ENCODE results near the gene THAP7. TPM values are rescaled to one million over a fixed set of nuclear protein-coding genes. Genes with fewer than 3 reads are reported as not detected.
A peak's percentile ranks its signal among the peaks of the same experiment; 100 is the strongest.

The THAP7 gene
- total and polyA plus RNA-seq, 2 of the 13 experiments (the other 11 are each of a cell fraction or from before 2014, with no cell fraction given): 13.0 to 25.5 TPM

DNA sequence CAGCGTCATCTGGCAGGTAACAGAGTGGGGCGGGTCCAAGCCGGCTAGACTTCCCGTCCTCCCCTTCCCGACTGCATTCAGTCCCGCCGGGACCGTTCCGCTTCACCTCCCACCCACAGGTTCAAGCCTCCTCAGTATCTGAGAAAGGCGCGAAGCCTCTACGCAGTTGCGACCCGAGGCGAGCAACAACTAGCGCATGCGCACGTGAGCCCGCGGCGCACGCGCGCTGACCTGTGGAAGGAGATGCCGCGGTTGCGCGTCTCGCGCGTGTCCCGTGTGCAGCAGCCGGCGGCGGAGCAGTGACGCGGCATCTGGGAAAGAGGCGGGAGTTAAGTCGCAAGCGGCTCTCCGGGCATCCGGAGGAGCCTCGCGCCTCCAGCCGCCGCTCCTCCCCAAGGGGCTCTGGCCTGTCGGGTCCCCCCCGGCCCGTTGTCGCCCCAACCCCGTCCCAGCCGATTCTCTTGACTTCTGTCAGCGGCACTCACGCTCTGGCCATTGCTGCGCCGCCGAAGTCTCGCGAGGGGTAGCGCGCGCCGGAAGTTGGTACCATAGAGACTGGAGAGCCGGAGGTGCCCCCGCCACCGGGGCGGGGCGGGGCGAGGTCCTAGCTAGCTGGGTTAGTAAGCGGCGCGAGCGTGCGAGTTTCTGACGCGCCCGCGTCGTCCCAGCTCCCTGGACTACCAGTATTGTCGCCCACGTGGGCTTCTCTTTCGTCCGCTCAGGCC lies at the start of gene THAP7 (continued):
- TF ChIP-seq, protein P1, sequence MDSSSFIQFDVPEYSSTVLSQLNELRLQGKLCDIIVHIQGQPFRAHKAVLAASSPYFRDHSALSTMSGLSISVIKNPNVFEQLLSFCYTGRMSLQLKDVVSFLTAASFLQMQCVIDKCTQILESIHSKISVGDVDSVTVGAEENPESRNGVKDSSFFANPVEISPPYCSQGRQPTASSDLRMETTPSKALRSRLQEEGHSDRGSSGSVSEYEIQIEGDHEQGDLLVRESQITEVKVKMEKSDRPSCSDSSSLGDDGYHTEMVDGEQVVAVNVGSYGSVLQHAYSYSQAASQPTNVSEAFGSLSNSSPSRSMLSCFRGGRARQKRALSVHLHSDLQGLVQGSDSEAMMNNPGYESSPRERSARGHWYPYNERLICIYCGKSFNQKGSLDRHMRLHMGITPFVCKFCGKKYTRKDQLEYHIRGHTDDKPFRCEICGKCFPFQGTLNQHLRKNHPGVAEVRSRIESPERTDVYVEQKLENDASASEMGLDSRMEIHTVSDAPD (CRISPR knock-in tag; IDR thresholded peaks at IDR 0.05): 0 out of 2 replicates have a peak, but pooled peaks have one; percentile 76
- TF ChIP-seq ZNF17 (CRISPR knock-in tag; IDR thresholded peaks at IDR 0.05) (0 out of 2 replicates have a peak, but pooled peaks have one; percentile 77), IKZF4 (CRISPR knock-in tag; IDR thresholded peaks at IDR 0.05; ENCODE audit: borderline replicate concordance, low read depth, not compliant biosample characterization) (peak; percentile 73), ZFP36L1 (CRISPR knock-in tag; IDR thresholded peaks at IDR 0.05) (peak; percentile 61), RARG (CRISPR knock-in tag; IDR thresholded peaks at IDR 0.05; ENCODE audit: low read depth) (no peak), SP4 (CRISPR knock-in tag; IDR thresholded peaks at IDR 0.05) (peak; percentile 77), SRY (CRISPR knock-in tag; IDR thresholded peaks at IDR 0.05) (peak; percentile 66; the same call in 1 of the 2 replicates), ZNF674 (CRISPR knock-in tag; IDR thresholded peaks at IDR 0.05; ENCODE audit: low read depth) (no peak), GTF2F1 (IDR thresholded peaks at IDR 0.05; ENCODE audit: low read length) (no peak), RAD21 (CRISPR knock-in tag; IDR thresholded peaks at IDR 0.05) (no peak; the same call in 1 of the 2 replicates), ZNF879 (CRISPR knock-in tag; IDR thresholded peaks at IDR 0.05) (peak; percentile 12; the same call in 1 of the 2 replicates), ZNF766 (CRISPR knock-in tag; IDR thresholded peaks at IDR 0.05; ENCODE audit: borderline replicate concordance) (peak; percentile 89; the same call in 1 of the 2 replicates), ZNF747 (CRISPR knock-in tag; IDR thresholded peaks at IDR 0.05; ENCODE audit: borderline replicate concordance) (peak; percentile 1; the same call in 1 of the 2 replicates), ATRX (CRISPR knock-in tag; IDR thresholded peaks at IDR 0.05; ENCODE audit: borderline replicate concordance) (no peak), ARHGAP35 (CRISPR knock-in tag; IDR thresholded peaks at IDR 0.05; ENCODE audit: borderline replicate concordance) (peak; percentile 87; the same call in 1 of the 2 replicates), NCOR1 (IDR thresholded peaks at IDR 0.05; ENCODE audit: borderline replicate concordance, low read length) (no peak), ZNF547 (CRISPR knock-in tag; IDR thresholded peaks at IDR 0.05) (peak; percentile 70)
- TF ChIP-seq, protein P2, sequence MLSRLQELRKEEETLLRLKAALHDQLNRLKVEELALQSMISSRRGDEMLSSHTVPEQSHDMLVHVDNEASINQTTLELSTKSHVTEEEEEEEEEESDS (CRISPR knock-in tag; IDR thresholded peaks at IDR 0.05; ENCODE audit: borderline replicate concordance): no peak
- TF ChIP-seq, protein P3, sequence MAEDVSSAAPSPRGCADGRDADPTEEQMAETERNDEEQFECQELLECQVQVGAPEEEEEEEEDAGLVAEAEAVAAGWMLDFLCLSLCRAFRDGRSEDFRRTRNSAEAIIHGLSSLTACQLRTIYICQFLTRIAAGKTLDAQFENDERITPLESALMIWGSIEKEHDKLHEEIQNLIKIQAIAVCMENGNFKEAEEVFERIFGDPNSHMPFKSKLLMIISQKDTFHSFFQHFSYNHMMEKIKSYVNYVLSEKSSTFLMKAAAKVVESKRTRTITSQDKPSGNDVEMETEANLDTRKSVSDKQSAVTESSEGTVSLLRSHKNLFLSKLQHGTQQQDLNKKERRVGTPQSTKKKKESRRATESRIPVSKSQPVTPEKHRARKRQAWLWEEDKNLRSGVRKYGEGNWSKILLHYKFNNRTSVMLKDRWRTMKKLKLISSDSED (CRISPR knock-in tag; IDR thresholded peaks at IDR 0.05): no peak
- TF ChIP-seq, protein P4, sequence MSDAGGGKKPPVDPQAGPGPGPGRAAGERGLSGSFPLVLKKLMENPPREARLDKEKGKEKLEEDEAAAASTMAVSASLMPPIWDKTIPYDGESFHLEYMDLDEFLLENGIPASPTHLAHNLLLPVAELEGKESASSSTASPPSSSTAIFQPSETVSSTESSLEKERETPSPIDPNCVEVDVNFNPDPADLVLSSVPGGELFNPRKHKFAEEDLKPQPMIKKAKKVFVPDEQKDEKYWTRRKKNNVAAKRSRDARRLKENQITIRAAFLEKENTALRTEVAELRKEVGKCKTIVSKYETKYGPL (CRISPR knock-in tag; IDR thresholded peaks at IDR 0.05): no peak
- TF ChIP-seq, protein P5, sequence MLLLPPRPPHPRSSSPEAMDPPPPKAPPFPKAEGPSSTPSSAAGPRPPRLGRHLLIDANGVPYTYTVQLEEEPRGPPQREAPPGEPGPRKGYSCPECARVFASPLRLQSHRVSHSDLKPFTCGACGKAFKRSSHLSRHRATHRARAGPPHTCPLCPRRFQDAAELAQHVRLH (CRISPR knock-in tag; IDR thresholded peaks at IDR 0.05; ENCODE audit: borderline replicate concordance, low read depth): peak; percentile 30; the same call in 1 of the 2 replicates
- TF ChIP-seq, protein P6, sequence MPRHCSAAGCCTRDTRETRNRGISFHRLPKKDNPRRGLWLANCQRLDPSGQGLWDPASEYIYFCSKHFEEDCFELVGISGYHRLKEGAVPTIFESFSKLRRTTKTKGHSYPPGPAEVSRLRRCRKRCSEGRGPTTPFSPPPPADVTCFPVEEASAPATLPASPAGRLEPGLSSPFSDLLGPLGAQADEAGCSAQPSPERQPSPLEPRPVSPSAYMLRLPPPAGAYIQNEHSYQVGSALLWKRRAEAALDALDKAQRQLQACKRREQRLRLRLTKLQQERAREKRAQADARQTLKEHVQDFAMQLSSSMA (CRISPR knock-in tag; IDR thresholded peaks at IDR 0.05): no peak; the same call in 1 of the 2 replicates
- TF ChIP-seq, protein P7, sequence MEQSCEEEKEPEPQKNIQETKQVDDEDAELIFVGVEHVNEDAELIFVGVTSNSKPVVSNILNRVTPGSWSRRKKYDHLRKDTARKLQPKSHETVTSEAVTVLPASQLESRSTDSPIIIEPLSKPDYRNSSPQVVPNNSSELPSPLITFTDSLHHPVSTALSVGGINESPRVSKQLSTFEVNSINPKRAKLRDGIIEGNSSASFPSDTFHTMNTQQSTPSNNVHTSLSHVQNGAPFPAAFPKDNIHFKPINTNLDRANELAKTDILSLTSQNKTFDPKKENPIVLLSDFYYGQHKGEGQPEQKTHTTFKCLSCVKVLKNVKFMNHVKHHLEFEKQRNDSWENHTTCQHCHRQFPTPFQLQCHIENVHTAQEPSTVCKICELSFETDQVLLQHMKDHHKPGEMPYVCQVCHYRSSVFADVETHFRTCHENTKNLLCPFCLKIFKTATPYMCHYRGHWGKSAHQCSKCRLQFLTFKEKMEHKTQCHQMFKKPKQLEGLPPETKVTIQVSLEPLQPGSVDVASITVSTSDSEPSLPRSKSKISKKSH (CRISPR knock-in tag; IDR thresholded peaks at IDR 0.05; ENCODE audit: borderline replicate concordance): peak; percentile 82; the same call in 1 of the 2 replicates
